ENCODE results near the gene CD226.

Gene CD226

DNA sequence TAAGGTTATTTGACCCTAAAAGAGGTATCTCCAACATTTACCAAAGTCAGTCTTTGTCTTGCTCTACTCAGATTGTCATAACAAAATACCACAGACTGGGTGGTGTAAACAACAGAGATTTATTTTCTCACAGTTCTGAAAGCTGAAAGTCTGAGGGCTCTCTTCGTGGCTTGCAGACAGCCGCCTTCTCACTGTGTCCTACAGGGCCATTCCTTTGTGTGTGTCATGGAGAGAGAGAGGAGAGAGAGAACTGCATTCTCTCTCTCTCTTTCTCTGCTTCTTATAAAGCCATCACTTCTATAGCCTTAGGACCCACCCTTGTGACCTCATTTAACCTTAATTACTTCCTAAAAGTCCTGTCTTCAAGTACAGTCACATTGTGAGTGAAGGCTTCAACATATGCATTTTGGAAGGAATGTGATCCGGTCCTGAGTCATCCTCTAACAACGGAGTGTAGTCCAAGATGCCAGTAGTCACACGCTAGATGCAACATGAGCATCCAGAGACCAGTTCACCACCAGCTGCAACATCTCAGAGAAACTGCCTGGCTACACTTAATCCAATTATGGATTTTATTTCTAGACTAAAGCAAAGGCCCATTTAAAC is 130.2 kb downstream of the CD226 start:
- no peak for DNase-seq (ENCODE audit: low read depth in 2 of 2)

DNA sequence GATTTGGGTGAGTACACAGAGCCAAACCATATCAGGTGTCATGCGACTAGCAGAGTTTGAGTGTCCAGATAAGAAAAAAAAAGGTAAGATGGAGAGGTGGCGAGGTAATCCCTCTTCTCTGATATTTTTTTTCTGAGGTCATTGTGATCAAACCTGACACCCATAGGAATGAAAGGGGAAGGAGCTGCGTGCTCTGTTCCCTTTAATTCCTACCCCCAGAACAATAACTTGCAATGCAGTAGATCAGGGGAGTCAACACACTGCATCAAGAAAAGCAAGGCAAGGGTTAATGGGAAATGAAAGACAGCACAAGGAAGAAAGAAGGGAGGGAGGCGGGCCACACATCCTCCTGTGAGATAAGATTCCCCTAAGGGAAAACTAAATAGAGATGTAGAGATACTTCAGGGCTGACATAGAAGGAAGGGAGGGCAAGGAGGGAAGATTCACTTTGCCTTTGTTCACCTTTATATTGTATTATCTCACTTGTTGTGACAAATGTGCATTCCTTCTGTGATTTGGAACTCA is 132.8 kb downstream of the CD226 start:
- DNase-seq (ENCODE audit: low read depth in 2 of 2) = no peak

DNA sequence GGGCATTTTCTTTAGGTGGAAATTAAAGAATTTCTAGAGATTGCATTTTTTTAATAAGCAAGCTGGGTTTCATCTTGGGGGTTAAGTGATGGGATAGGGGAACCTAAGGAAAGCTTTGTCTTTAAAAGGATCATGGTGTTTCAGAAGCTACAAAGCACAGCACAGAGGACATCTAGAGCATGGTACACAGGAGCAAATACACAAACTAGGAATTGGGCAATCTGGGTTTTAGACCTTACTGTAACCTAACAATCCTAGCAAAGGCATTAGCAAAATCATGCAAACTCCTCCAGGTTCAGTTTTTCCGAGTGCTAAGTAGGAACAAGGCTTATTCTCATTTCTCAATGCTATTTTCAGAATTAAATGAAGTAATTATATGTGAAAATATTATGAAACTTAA is 134.1 kb downstream of the CD226 start:
- no peak for DNase-seq (ENCODE audit: low read depth in 2 of 2)

DNA sequence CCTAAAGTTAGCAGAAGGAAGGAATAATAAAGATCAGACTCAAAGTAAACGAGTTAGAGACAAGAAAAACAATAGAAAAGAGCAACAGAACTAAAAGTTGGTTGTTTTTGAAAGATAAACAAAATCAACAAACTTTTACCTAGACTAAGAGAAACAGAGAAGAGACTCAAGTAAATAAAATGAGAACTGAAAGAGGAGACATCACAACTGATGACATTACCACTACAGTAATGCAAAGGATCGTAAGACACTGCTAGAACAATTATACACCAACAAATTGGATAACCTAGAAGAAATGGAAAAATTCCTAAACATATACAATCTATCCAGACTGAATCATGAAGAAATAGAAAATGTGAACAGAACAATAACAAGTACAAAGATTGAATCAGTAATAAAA is 139.3 kb downstream of the CD226 start:
- DNase-seq (ENCODE audit: low read depth in 2 of 2) = no peak

DNA sequence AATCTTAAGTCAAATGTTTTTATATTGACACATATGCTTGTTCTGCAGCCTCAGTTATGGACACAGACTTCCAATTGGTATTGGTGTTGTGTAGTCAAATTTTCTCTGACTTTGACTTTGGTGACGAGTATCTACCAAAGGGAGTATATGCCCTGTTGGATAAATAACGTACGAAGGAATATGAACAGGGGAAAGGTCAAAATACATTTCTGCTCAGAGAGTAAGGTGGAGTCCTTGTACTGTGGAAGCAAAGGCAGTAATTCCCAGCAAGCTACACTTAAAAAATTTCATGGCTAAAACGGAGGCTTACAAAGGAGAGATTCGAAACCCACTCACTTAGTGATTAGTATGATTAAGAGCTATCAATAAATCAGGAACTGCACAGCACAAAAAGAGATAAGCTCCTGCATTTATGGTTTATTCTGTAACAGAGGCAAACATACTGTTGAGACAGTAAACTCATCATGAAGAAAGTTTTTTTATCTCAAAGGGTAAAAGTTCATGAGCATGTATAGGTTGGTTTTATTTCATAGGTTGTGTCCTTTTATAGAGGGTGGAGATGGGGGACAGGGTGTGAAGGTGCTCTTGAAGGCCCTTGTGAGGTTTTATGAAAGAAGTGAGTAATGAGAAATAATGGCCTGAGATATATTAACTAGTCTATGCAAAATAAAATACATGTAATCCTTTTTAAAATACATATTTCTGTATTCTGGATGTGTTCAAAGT is 142.7 kb downstream of the CD226 start:
- DNase-seq (ENCODE audit: low read depth in 2 of 2) = no peak
